Measurements from ENCODE around the gene GPR61. TPM values are rescaled to one million over a fixed set of nuclear protein-coding genes. Genes with fewer than 3 reads are reported as not detected.

The GPR61 gene
- total RNA-seq, 1 experiment from 2014 or later = not detected

DNA sequence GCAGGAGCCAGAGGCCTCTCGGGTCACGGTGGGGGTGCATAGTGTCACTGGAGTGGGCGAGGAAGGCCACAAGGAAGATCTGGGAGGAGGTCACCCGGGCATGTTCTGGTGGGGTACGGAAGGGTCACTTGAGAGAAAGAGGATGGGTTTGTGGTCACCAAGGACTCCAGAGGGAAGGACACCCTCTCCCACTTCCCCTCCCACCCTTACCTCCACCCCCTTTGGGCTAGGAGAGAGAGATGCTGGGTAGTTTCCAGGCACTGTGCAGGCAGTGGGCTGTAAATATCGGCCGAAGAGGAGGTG, 30.8 kb upstream of the GPR61 start:
- Histone ChIP-seq H3K4me1 (replicated peaks; ENCODE audit: insufficient read depth) (peaks cover 11% of the 10 kb centered on the region), H3K36me3 (ENCODE audit: low read depth) (no peaks in the 10 kb centered on the region), H4K20me1 (ENCODE audit: insufficient read depth) (no peaks in the 10 kb centered on the region), H3K79me2 (ENCODE audit: low read depth) (no peaks in the 10 kb centered on the region), H3K27me3 (ENCODE audit: insufficient read depth, low read depth) (no peaks in the 10 kb centered on the region), H3K27ac (no peak overlapping the region), H3K4me2 (peak overlapping the region; percentile 82), H3F3A (ENCODE audit: insufficient read depth, low read depth) (peaks cover 5% of the 10 kb centered on the region; the same call in 1 of the 2 replicates), H3K4me3 (peak overlapping the region; percentile 92), H2AFZ (peak overlapping the region; percentile 88), H3K9me2 (ENCODE audit: insufficient read depth) (no peaks in the 10 kb centered on the region), H3K9me3 (ENCODE audit: insufficient read depth, low read depth) (no peaks in the 10 kb centered on the region)
- TF ChIP-seq, protein P1, sequence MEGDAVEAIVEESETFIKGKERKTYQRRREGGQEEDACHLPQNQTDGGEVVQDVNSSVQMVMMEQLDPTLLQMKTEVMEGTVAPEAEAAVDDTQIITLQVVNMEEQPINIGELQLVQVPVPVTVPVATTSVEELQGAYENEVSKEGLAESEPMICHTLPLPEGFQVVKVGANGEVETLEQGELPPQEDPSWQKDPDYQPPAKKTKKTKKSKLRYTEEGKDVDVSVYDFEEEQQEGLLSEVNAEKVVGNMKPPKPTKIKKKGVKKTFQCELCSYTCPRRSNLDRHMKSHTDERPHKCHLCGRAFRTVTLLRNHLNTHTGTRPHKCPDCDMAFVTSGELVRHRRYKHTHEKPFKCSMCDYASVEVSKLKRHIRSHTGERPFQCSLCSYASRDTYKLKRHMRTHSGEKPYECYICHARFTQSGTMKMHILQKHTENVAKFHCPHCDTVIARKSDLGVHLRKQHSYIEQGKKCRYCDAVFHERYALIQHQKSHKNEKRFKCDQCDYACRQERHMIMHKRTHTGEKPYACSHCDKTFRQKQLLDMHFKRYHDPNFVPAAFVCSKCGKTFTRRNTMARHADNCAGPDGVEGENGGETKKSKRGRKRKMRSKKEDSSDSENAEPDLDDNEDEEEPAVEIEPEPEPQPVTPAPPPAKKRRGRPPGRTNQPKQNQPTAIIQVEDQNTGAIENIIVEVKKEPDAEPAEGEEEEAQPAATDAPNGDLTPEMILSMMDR (conservative IDR thresholded peaks at IDR 0.05) = no peak
- no peak for TF ChIP-seq EZH2 (IDR thresholded peaks at IDR 0.05; ENCODE audit: low read depth)
- CTCF ChIA-PET = no interaction called here
- BruUV-seq (replicated peaks) = no TSS peak
- intact Hi-C loops (cut with micrococcal nuclease; ENCODE audit: unreplicated experiment) = loop anchor here (1.0 kb wide), 1 partner anchor 26 kb away; the partner anchor contains the start of gene ATXN7L2
- POLR2A ChIA-PET (ENCODE audit: unreplicated experiment) = interaction anchor here (0.7 kb wide), 1 partner anchor 11 kb away, joined by 7 read pairs; no protein-coding TSS in a partner anchor
- DNase-seq = no peak

DNA sequence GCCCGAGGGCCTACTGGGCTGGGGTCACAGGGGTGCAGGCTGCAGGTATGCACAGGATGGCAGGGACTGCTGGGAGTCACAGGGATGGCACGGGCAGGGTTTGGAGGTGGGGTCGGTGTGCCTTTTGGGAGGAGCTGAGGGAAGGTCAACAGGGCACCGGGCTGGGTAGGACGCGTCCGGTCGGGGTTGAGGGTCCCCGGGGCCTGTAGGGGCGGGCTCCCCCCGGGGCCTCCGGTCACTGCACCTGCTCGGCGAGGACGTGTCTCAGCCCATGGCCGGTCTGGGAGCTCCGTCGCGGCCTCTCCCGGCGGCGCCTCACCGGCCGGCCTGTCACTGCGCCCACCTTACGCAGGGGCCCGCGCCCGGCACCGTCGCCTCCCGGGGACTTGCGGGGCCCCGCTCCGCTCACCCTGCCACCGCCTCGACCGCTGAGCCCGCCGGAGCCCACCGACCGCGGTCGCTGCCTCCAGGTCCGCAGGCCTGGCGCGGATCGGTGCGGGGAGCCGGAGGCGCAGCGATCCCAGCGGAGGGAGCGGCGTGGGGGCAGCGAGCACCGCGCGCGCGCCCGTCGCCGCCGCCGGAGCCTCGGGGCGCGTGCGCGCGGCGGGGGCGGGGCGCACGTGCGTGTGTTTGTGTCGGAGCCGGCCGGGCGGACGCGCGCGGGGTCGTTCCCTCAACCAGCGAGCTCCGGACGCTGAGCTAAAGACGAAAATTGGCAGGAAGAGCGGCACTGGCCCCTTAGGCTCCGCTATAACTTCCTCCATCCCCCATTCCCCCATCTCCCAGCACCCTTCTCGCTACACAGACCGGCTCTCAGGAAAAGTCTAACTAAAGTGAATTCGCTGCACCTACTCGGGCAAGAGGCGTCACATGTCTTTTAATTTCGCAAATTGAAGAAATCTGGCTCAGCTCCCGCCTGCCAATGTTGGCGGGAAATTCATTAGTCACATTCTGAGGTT, 30.2 kb upstream of the GPR61 start, which contains the start of gene AMIGO1:
TSS of gene AMIGO1 (minus strand) at position 552 of the 959 bp plus-strand sequence. CDS start 815 bp downstream, outside the sequence.
- DNase-seq = peak; percentile 53 to 57
- BruUV-seq (replicated peaks) = no TSS peak
- H3K9me2 ChIP-seq (ENCODE audit: insufficient read depth) = no peaks in the 10 kb centered on the region

DNA sequence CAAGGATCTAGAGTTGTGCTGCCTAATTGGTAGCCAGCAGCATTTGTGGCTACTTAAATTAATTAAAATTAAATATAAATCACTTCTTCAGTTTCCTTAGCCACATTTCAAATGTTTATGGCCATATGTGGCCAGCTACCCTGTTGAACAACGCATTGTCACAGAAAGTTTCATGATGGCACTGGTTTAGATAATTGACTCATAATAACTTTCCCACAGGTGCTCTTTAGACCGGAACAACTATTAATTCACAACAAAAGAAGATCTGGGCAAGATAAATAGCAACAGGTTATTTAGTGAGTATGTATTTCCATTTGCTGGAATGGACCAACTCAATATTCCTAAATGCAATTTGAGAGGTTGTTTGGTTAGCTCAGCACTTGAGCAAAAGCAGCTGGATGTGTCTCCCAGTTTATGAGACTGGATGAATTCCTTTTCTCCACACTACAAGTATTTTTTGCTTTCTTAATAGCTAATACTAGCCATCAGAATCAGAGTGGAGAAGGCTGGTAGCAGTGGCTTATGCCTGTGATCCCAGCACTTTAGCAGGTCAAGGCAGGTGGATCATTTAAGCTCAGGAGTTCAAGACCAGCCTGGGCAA, 26.5 kb upstream of the GPR61 start:
- Histone ChIP-seq H3K79me2 (ENCODE audit: low read depth) (no peaks in the 10 kb centered on the region), H3K4me1 (replicated peaks; ENCODE audit: insufficient read depth) (peaks cover 11% of the 10 kb centered on the region), H3K36me3 (ENCODE audit: low read depth) (no peaks in the 10 kb centered on the region), H3K27ac (no peak overlapping the region), H3K9me3 (ENCODE audit: insufficient read depth, low read depth) (no peaks in the 10 kb centered on the region), H3K4me2 (no peak overlapping the region), H2AFZ (no peak overlapping the region), H3K27me3 (ENCODE audit: insufficient read depth, low read depth) (no peaks in the 10 kb centered on the region), H4K20me1 (ENCODE audit: insufficient read depth) (no peaks in the 10 kb centered on the region), H3K4me3 (no peak overlapping the region), H3K9me2 (ENCODE audit: insufficient read depth) (no peaks in the 10 kb centered on the region; the same call in 1 of the 2 replicates), H3F3A (ENCODE audit: insufficient read depth, low read depth) (no peaks in the 10 kb centered on the region; the same call in 1 of the 2 replicates)
- no TSS peak for BruUV-seq (replicated peaks)
- ChIA-PET CTCF (no interaction called here), POLR2A (ENCODE audit: unreplicated experiment) (no interaction called here)
- TF ChIP-seq, protein P1 (conservative IDR thresholded peaks at IDR 0.05) = no peak
- TF ChIP-seq EZH2 (IDR thresholded peaks at IDR 0.05; ENCODE audit: low read depth) = no peak
- DNase-seq = no peak
- intact Hi-C loops (cut with micrococcal nuclease; ENCODE audit: unreplicated experiment) = no loop called here

More for the DNA sequence above, 30.2 kb upstream of the GPR61 start, which contains the start of gene AMIGO1:
- intact Hi-C loops (cut with micrococcal nuclease; ENCODE audit: unreplicated experiment) = loop anchor here (1.0 kb wide), 1 partner anchor 26 kb away; the partner anchor contains the start of gene ATXN7L2
- Histone ChIP-seq H3K27me3 (ENCODE audit: insufficient read depth, low read depth) (no peaks in the 10 kb centered on the region), H3K9me3 (ENCODE audit: insufficient read depth, low read depth) (no peaks in the 10 kb centered on the region), H3F3A (ENCODE audit: insufficient read depth, low read depth) (peaks cover 5% of the 10 kb centered on the region; the same call in 1 of the 2 replicates), H3K4me3 (peak within 1 kb of the TSS; percentile 92), H2AFZ (peak within 1 kb of the TSS; percentile 98), H3K79me2 (ENCODE audit: low read depth) (no peaks in the 10 kb centered on the region), H3K4me1 (replicated peaks; ENCODE audit: insufficient read depth) (peaks cover 11% of the 10 kb centered on the region), H3K4me2 (peak within 1 kb of the TSS; percentile 82), H3K36me3 (ENCODE audit: low read depth) (no peaks in the 10 kb centered on the region), H4K20me1 (ENCODE audit: insufficient read depth) (no peaks in the 10 kb centered on the region), H3K27ac (no peak within 1 kb of the TSS)
- POLR2A ChIA-PET (ENCODE audit: unreplicated experiment) = interaction anchor here (0.6 to 0.7 kb wide), 3 partner anchors 11 to 30 kb away, joined by 3 to 7 read pairs (median 6); partner anchors contain the start of gene CYB561D1
- CTCF ChIA-PET = interaction anchor here (0.7 kb wide), 1 partner anchor 24 kb away, joined by 3 read pairs; no protein-coding TSS in a partner anchor
- TF ChIP-seq EZH2 (IDR thresholded peaks at IDR 0.05; ENCODE audit: low read depth) = no peak
- TF ChIP-seq, protein P1 (conservative IDR thresholded peaks at IDR 0.05) = no peak
